Mesenteric fat pad (tissue), 1 donor: Measurements from ENCODE around the gene DDX31. TPM values are rescaled to one million over a fixed set of nuclear protein-coding genes. Genes with fewer than 3 reads are reported as not detected.

Source experiments
- DNase-seq: peaks from one replicate; pipeline ENCODE4 v3.0.0-alpha.2; 2020; ENCODE audit warnings: low spot score
- total RNA-seq: library from RNA; stranded (reverse); fragmentation: NEBNext Ultra II Directional; extraction: Animal tissue kit (Norgen Biotek cat#: 25700); gene quantifications from one replicate; pipeline ENCODE4 v1.2.1, GENCODE V29; 2021
- donor health status: DM: yes; HTN: yes; CAD: no.

Gene DDX31
- total RNA-seq, 1 donor from 2014 or later, result 12.7 TPM

- no peak for DNase-seq
These were observed 120.8 kb downstream of the DDX31 start for GRCh38 chr9:132548751-132549640.

DNA sequence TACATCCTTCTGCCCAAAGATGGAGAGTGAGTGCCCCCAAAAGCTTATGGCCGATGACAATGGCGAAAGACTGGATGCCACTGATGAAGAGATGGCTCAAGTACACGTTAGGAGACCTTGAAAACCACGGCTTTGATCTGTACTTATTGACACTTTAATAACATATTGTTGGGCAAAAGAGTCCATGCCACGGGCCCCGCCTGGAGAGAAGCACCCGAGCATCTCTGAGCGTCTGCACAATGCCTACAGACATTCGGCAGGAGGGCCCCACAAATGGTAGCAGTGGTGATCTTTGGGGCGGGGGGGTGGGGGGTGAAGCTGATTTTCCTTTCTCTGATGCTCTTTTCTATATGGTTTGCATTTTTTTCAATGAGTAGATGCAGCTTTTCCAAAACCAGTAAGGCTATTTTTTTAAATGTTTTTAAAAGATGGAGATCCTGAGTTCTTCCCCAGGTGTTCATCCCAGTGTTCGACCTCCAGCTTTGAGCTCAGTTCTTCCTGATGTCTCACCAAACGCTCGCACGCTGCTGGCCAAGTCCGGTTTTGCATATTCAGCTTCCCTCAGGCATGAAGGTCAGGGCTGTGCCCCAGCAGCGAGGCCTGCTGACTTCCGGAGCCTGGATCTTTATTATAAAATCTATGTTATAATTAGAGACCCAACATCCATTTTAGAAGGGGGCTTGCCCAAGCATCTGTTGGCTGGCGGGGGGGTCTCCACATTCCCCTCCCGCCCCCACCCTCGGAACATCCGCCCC lies 121.6 kb downstream of the DDX31 start:
- no peak for DNase-seq

DNA sequence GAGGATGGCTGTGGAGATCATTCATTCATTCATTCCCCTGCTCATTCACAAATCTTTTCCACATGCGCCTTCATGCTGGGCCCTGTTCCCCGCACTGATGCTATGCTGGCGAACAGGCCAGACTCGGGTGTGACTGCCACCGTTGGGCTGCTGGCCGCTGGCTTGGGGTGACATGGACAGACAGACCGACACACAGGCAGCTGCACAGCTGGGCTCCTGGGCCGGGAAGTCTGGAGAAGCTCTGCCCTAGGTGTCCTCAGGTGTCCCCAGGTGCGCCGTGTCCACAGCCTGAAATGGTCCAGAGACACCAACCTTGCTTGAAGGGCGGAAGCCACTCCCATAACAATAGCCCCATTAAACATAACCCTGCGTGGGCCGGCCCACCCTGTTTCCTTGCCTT lies 122.3 kb downstream of the DDX31 start:
- no peak for DNase-seq

DNA sequence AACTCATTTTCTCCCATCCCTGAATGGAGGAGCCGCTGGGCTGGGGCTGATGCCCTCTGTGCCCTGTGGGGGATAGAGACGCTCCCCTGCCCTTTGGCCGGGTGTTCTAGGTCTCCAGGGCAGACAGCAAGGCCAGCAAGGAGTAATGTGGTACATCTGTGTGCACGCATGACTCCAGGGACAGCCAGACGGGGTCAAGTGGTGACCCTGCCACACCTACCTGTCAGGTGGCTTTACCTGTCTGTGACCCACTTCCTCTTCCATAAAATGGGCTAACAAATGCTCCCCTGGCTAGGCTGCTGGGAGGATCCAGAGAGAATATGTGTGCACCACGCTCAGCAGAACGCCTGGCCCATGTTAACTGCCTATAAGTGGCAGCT lies 122.7 kb downstream of the DDX31 start:
- no peak for DNase-seq

- DNase-seq, result no peak
These were observed 123.4 kb downstream of the DDX31 start for GRCh38 chr9:132546148-132547051.

DNA sequence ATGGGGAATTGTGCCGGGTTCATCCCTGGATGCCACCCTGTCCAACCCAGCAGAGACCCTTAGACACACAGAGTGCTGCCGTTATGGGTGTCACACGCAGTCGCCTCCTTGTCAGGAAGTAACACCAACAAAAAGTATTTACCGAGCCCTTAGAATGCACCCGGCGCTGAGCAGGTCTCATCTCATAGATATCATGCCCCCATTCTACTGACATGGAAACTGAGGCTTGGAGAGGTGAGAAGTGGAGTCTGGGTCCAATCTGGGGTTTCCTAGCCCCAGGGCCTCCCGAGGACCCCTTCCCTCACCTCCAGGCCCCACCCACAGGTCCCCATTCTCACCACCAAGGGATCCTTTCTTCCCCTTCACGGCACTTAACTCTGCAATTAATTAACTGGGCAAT lies 124.2 kb downstream of the DDX31 start:
- no peak for DNase-seq

DNA sequence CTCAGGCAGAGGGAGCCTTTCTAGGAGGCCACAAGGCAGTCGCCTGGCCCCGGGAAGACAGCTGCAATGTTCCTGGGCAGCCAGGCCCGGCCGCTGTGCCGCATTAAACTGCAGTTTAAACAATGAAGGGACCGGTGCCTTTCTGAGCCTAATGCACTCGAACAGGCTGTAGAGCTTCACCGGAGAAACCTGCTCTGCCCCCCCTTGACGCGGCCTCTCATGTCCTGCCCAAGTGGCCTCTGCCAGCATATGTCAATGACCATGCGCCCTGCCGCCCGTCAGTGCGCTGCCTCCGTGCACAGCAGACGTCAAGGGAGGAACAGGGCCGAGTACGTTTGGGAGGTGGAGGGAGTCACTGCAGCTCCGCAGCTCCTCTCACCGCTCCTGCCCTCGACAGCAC lies 125.8 kb downstream of the DDX31 start:
- no peak for DNase-seq

GRCh38 chr9:132543251-132543650 lies 126.5 kb downstream of the DDX31 start:
- DNase-seq, result no peak

Other genes starting within 250 kb of the DDX31 start
- not detected for gene BARHL1, start 87.4 kb downstream of the DDX31 start, total RNA-seq
- gene GTF3C4, start 481 bp upstream of the DDX31 start, total RNA-seq, result 9.5 TPM
- 1.5 TPM for gene AK8, start 208.3 kb upstream of the DDX31 start, total RNA-seq
- gene SPACA9, start 208.9 kb upstream of the DDX31 start, total RNA-seq, result 3.9 TPM